Stimulated activated CD4-positive, alpha-beta T cell treated with anti-CD3 and anti-CD28 coated beads, TNF-alpha, amount 100 ng/mL, for 24 hours (primary cell): ENCODE data around the gene TMEM178B.

ENCODE experiments used
- DNase-seq, 3 experiments: peaks; one replicate each; pipeline ENCODE4 v3.0.0-alpha.2; 2020; ENCODE audit warnings: low read depth in 3 of 3

The TMEM178B gene

GRCh38 chr7:141221007-141221612, 147.2 kb downstream of the TMEM178B start:
- DNase-seq, result no peak

GRCh38 chr7:141225916-141226618, 152.2 kb downstream of the TMEM178B start:
- DNase-seq, result no peak

- DNase-seq, result no peak
Observed at GRCh38 chr7:141227454-141227853, 153.6 kb downstream of the TMEM178B start.

- DNase-seq, result no peak
Observed at GRCh38 chr7:141228482-141228881, 154.6 kb downstream of the TMEM178B start.

GRCh38 chr7:141231018-141231792, 157.3 kb downstream of the TMEM178B start:
- no peak for DNase-seq

- DNase-seq, result no peak
Observed at GRCh38 chr7:141232286-141233051, 158.6 kb downstream of the TMEM178B start.

- no peak for DNase-seq
Observed at GRCh38 chr7:141234335-141235105, 160.7 kb downstream of the TMEM178B start.

- no peak for DNase-seq
Observed at GRCh38 chr7:141235656-141236055, 161.8 kb downstream of the TMEM178B start.

GRCh38 chr7:141238596-141239243, 164.9 kb downstream of the TMEM178B start:
- DNase-seq, result no peak

- no peak for DNase-seq
Observed at GRCh38 chr7:141239661-141240060, 165.8 kb downstream of the TMEM178B start.

- DNase-seq, result no peak
Observed at GRCh38 chr7:141242568-141242967, 168.7 kb downstream of the TMEM178B start.

- no peak for DNase-seq
Observed at GRCh38 chr7:141243368-141243767, 169.5 kb downstream of the TMEM178B start.

GRCh38 chr7:141244435-141244834, 170.6 kb downstream of the TMEM178B start:
- DNase-seq, result no peak

GRCh38 chr7:141246426-141246825, 172.6 kb downstream of the TMEM178B start:
- no peak for DNase-seq

GRCh38 chr7:141251180-141251579, 177.3 kb downstream of the TMEM178B start:
- DNase-seq, result no peak

- no peak for DNase-seq
Observed at GRCh38 chr7:141251957-141252356, 178.1 kb downstream of the TMEM178B start.

GRCh38 chr7:141257597-141257996, 183.7 kb downstream of the TMEM178B start:
- no peak for DNase-seq

GRCh38 chr7:141258559-141258958, 184.7 kb downstream of the TMEM178B start:
- no peak for DNase-seq

- no peak for DNase-seq
Observed at GRCh38 chr7:141262101-141263090, 188.5 kb downstream of the TMEM178B start.
